GM19467 (cell line): ENCODE data around the gene NME8.
"Not testable (repeated sequence)": the region's sequence is repeated elsewhere in the genome, so short reads cannot be mapped to it uniquely, and the experiment has no call there.

Experiments
- ATAC-seq: cut with Tn5 transposase; IDR thresholded peaks from one replicate; pipeline ENCODE4 v1.9.1; 2021; ENCODE audit warnings: mild to moderate bottlenecking, moderate library complexity; ENCODE audit not compliant: unreplicated experiment

The NME8 gene

GRCh38 chr7:37848297-37848696 lies at the start of gene NME8:
TSS of gene NME8 (plus strand) at chr7:37848597. CDS start at chr7:37850267, 1,670 bp downstream.
- no peak for ATAC-seq

- ATAC-seq: no peak
Observed at GRCh38 chr7:37806152-37806551, 42.2 kb upstream of the NME8 start.

GRCh38 chr7:37812161-37812580 lies 36.2 kb upstream of the NME8 start:
- ATAC-seq: not testable (repeated sequence)

GRCh38 chr7:37815671-37816371 lies 32.6 kb upstream of the NME8 start:
- ATAC-seq: peak; percentile 85

GRCh38 chr7:37816922-37817590 lies 31.3 kb upstream of the NME8 start:
- ATAC-seq: no peak

- no peak for ATAC-seq
Observed at GRCh38 chr7:37817591-37817960, 30.8 kb upstream of the NME8 start.

GRCh38 chr7:37817996-37818720 lies 30.2 kb upstream of the NME8 start:
- ATAC-seq: no peak

- peak; percentile 62 for ATAC-seq
Observed at GRCh38 chr7:37820708-37821468, 27.5 kb upstream of the NME8 start.

- ATAC-seq: no peak
Observed at GRCh38 chr7:37822946-37823345, 25.5 kb upstream of the NME8 start.

GRCh38 chr7:37823557-37823956 lies 24.8 kb upstream of the NME8 start:
- ATAC-seq: no peak

GRCh38 chr7:37825038-37825437 lies 23.4 kb upstream of the NME8 start:
- no peak for ATAC-seq

- no peak for ATAC-seq
Observed at GRCh38 chr7:37826825-37827224, 21.6 kb upstream of the NME8 start.

GRCh38 chr7:37831244-37831643 lies 17.2 kb upstream of the NME8 start:
- ATAC-seq: no peak

GRCh38 chr7:37832194-37832593 lies 16.2 kb upstream of the NME8 start:
- peak; percentile 78 for ATAC-seq

GRCh38 chr7:37833107-37833817 lies 15.1 kb upstream of the NME8 start:
- ATAC-seq: no peak

- ATAC-seq: no peak
Observed at GRCh38 chr7:37833818-37834146, 14.6 kb upstream of the NME8 start.

GRCh38 chr7:37853468-37853867 lies 5.1 kb downstream of the NME8 start:
- no peak for ATAC-seq

GRCh38 chr7:37882086-37882485 lies 33.7 kb downstream of the NME8 start:
- no peak for ATAC-seq

- ATAC-seq: no peak
Observed at GRCh38 chr7:37893359-37893758, 45.0 kb downstream of the NME8 start.

- no peak for ATAC-seq
Observed at GRCh38 chr7:37894671-37895070, 46.3 kb downstream of the NME8 start.
